C4-2B (cell line): Measurements from ENCODE around the gene NTMT1.

Source experiments
- ZFX ChIP-seq: fragments of 450-650 bp; IDR thresholded peaks from 2 replicates; pipeline ENCODE4 v1.6.1; 2017
- TF ChIP-seq, protein P1 (sequence below): fragments of 450-650 bp; conservative IDR thresholded peaks from 2 replicates; pipeline ENCODE4 v1.5.1; 2017; ENCODE audit warnings: mild to moderate bottlenecking

DNA sequence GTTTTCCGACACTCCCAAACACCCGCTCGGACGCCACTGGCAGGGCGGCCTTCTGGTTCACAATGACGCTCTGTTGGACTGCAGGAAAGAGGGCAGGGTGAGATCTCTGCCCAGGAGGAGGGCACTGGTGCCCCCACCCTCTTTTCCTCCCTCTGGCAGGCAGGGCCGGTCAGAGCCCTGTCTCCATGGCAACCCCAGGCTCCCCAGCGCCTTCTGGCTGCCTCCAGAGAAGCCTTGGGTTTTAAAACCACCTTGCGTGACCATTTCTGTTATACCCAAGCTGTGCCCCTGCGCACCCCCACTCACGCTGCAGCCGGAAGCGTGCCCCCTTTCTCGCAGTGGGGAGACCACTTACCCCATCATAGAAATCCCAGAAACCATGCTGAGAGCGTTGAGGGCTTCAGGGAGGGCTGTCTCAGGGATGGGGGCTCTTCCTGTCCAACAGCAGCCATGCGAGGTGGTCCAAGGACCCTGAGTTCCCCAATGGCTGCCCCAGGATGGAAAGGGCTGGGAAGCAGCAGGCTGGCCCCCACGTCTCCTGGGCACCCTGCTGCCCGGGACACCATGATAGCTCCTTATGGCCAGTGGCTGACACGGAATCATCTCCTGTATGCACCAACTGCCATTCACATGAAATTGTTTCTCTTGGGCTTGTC, 12.3 kb upstream of the NTMT1 start:
- TF ChIP-seq, protein P1, sequence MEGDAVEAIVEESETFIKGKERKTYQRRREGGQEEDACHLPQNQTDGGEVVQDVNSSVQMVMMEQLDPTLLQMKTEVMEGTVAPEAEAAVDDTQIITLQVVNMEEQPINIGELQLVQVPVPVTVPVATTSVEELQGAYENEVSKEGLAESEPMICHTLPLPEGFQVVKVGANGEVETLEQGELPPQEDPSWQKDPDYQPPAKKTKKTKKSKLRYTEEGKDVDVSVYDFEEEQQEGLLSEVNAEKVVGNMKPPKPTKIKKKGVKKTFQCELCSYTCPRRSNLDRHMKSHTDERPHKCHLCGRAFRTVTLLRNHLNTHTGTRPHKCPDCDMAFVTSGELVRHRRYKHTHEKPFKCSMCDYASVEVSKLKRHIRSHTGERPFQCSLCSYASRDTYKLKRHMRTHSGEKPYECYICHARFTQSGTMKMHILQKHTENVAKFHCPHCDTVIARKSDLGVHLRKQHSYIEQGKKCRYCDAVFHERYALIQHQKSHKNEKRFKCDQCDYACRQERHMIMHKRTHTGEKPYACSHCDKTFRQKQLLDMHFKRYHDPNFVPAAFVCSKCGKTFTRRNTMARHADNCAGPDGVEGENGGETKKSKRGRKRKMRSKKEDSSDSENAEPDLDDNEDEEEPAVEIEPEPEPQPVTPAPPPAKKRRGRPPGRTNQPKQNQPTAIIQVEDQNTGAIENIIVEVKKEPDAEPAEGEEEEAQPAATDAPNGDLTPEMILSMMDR, result no peak
- TF ChIP-seq ZFX, result no peak
